ENCODE results near the gene BRD1. TPM values are rescaled to one million over a fixed set of nuclear protein-coding genes. Genes with fewer than 3 reads are reported as not detected.

The BRD1 gene
- total RNA-seq, 1 donor from 2014 or later, result 34.3 TPM

DNA sequence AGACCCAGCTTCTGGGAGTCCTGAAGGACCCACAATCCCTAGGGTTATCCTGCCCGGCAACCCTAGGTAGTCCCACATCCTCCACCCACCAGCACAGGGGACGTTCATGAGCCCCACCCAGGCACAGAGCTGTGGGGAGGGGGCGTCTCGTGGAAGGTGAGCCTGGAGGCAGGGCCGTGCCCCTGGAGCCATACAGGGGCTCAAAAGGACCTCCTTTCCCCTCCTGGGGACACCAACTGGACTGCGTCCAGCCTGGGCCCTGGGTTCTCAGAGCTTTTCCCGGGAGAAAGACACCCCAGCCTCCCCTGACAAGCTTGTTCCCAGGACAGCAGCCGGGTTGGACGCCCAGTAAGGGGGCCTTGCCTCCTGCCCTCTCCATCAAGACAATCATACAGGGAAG is 78.4 kb downstream of the BRD1 start:
- Mint-ChIP-seq H3K27me3 (ENCODE audit: unreplicated experiment) (peaks cover 5% of the 10 kb centered on the region), H3K4me1 (ENCODE audit: unreplicated experiment) (no peaks in the 10 kb centered on the region), H3K4me3 (ENCODE audit: unreplicated experiment) (no peak overlapping the region)

DNA sequence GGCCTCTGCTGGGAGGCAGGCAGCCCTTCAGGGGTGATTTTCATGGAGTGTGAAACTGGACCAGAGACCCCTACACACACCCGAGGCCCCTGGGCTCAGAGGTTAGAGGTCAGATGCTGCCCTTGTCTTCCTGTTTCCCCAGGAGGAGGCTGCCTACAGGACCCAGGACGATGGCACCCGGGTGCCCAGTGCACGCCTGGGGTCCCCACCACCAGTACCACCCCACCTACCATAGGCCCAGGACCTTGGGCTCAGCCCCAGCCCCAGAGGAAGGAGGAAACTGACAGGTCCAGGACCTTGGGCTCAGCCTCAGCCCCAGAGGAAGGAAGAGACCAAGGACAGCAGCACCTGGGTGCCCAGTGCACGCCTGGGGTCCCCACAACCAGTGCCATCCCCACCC is 79.2 kb downstream of the BRD1 start:
- no peak overlapping the region for H3K4me3 Mint-ChIP-seq (ENCODE audit: unreplicated experiment)
- H3K4me1 Mint-ChIP-seq (ENCODE audit: unreplicated experiment), result no peaks in the 10 kb centered on the region
- peaks cover 36% of the 10 kb centered on the region for H3K9me3 Mint-ChIP-seq (ENCODE audit: unreplicated experiment)
- peaks cover 2% of the 10 kb centered on the region for H3K36me3 Mint-ChIP-seq (ENCODE audit: unreplicated experiment)
- H3K27me3 Mint-ChIP-seq (ENCODE audit: unreplicated experiment), result peaks cover 9% of the 10 kb centered on the region
- TF ChIP-seq, protein P1, sequence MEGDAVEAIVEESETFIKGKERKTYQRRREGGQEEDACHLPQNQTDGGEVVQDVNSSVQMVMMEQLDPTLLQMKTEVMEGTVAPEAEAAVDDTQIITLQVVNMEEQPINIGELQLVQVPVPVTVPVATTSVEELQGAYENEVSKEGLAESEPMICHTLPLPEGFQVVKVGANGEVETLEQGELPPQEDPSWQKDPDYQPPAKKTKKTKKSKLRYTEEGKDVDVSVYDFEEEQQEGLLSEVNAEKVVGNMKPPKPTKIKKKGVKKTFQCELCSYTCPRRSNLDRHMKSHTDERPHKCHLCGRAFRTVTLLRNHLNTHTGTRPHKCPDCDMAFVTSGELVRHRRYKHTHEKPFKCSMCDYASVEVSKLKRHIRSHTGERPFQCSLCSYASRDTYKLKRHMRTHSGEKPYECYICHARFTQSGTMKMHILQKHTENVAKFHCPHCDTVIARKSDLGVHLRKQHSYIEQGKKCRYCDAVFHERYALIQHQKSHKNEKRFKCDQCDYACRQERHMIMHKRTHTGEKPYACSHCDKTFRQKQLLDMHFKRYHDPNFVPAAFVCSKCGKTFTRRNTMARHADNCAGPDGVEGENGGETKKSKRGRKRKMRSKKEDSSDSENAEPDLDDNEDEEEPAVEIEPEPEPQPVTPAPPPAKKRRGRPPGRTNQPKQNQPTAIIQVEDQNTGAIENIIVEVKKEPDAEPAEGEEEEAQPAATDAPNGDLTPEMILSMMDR (IDR thresholded peaks at IDR 0.05), result no peak
- no peak overlapping the region for H3K27ac Mint-ChIP-seq (ENCODE audit: unreplicated experiment)
- DNase-seq (ENCODE audit: extremely low spot score, unreplicated experiment), result peak; percentile 80

More for the DNA sequence above, 78.4 kb downstream of the BRD1 start:
- no peak for DNase-seq (ENCODE audit: extremely low spot score, unreplicated experiment)
- Mint-ChIP-seq H3K36me3 (ENCODE audit: unreplicated experiment) (peaks cover 2% of the 10 kb centered on the region), H3K9me3 (ENCODE audit: unreplicated experiment) (peaks cover 33% of the 10 kb centered on the region), H3K27ac (ENCODE audit: unreplicated experiment) (no peak overlapping the region)
- TF ChIP-seq, protein P1 (IDR thresholded peaks at IDR 0.05), result no peak

DNA sequence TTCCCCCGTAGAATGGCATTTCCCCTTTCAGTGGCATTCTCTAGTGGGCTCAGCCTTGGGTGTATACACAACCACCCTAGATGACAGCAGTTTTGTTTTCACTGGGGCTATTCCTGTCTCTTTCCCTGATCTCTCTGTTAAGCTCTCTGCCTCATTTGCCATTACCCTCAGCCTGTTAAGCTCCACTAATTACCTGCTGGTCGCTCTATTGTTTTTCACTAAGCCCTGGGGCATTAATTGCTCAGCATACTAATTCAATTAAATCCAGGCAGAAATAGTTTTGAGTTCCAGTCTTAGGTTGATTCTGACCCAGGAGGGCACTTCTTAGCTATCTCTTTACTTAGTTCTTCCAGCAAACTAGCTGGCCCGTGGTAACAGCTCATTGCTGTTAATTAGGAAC is 80.0 kb downstream of the BRD1 start:
- TF ChIP-seq, protein P1 (IDR thresholded peaks at IDR 0.05), result no peak
- no peak overlapping the region for H3K27ac Mint-ChIP-seq (ENCODE audit: unreplicated experiment)
- peaks cover 9% of the 10 kb centered on the region for H3K27me3 Mint-ChIP-seq (ENCODE audit: unreplicated experiment)
- H3K4me1 Mint-ChIP-seq (ENCODE audit: unreplicated experiment), result no peaks in the 10 kb centered on the region
- no peak for DNase-seq (ENCODE audit: extremely low spot score, unreplicated experiment)
- no peak overlapping the region for H3K4me3 Mint-ChIP-seq (ENCODE audit: unreplicated experiment)
- H3K36me3 Mint-ChIP-seq (ENCODE audit: unreplicated experiment), result peaks cover 2% of the 10 kb centered on the region
- H3K9me3 Mint-ChIP-seq (ENCODE audit: unreplicated experiment), result peaks cover 38% of the 10 kb centered on the region

DNA sequence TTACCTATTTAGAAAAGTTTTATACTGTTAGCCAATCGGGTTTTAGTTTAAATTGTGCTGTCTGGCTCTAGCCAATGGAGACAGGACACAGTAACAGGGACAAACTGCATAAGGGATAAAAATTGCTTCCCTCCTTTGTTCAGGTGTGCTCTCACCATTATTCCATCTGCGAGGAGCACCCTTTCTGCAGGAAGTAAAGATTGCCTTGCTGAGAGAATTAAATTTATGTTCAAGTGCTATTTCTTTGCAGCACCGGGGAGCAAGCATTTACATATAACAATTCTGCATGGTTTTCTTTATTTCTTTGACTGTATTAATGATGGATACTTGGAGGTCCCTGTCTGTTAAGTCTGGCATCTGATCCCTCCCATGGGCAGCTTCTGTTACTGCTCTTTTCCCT is 80.5 kb downstream of the BRD1 start:
- TF ChIP-seq, protein P1 (IDR thresholded peaks at IDR 0.05), result no peak
- Mint-ChIP-seq H3K9me3 (ENCODE audit: unreplicated experiment) (peaks cover 38% of the 10 kb centered on the region), H3K4me1 (ENCODE audit: unreplicated experiment) (no peaks in the 10 kb centered on the region), H3K36me3 (ENCODE audit: unreplicated experiment) (peaks cover 2% of the 10 kb centered on the region), H3K4me3 (ENCODE audit: unreplicated experiment) (no peak overlapping the region), H3K27me3 (ENCODE audit: unreplicated experiment) (peaks cover 12% of the 10 kb centered on the region), H3K27ac (ENCODE audit: unreplicated experiment) (no peak overlapping the region)
- no peak for DNase-seq (ENCODE audit: extremely low spot score, unreplicated experiment)

DNA sequence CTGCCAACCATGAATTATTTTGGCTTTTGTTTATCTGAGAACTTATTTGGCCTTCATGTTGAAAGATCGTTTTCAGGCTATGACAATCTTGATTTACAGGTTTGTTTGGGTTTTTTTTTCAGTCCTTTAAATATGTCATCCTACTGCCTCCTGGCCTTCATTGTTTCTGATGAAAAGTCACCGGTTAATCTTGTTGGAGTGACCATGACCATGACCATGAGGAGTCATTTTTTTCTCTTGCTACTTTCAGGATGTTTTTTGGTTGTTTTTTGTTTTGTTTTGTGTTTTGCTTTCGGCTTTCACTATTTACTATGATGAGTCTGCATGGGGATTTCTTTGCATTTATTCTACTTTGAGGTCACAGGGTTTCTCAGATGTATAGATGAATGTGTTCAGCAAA is 81.6 kb downstream of the BRD1 start:
- TF ChIP-seq, protein P1 (IDR thresholded peaks at IDR 0.05), result no peak
- H3K27me3 Mint-ChIP-seq (ENCODE audit: unreplicated experiment), result peaks cover 12% of the 10 kb centered on the region
- no peaks in the 10 kb centered on the region for H3K4me1 Mint-ChIP-seq (ENCODE audit: unreplicated experiment)
- no peak overlapping the region for H3K4me3 Mint-ChIP-seq (ENCODE audit: unreplicated experiment)
- H3K27ac Mint-ChIP-seq (ENCODE audit: unreplicated experiment), result no peak overlapping the region
- H3K9me3 Mint-ChIP-seq (ENCODE audit: unreplicated experiment), result peaks cover 38% of the 10 kb centered on the region
- peaks cover 2% of the 10 kb centered on the region for H3K36me3 Mint-ChIP-seq (ENCODE audit: unreplicated experiment)
- no peak for DNase-seq (ENCODE audit: extremely low spot score, unreplicated experiment)

All from osteocyte (in vitro differentiated cells).